Peyer's patch (tissue), 4 donors: ENCODE data around the gene ACOT7. TPM values are rescaled to one million over a fixed set of nuclear protein-coding genes. Genes with fewer than 3 reads are reported as not detected.

Experiments
- DNase-seq, 3 donors: peaks; one replicate each; pipeline ENCODE4 v3.0.0-alpha.2; 2017 to 2019
- H3K27ac ChIP-seq, 4 donors: fragments of 200-600 bp; sonication (generic); one replicate each; pipeline ENCODE4 v1.5.1; 2016 to 2019
- H3K27me3 ChIP-seq, 2 donors: fragments of 200-600 bp; sonication (generic); one replicate each; pipeline ENCODE4 v1.5.1; 2019
- H3K36me3 ChIP-seq, 3 donors: fragments of 200-600 bp; sonication (generic); one replicate each; pipeline ENCODE4 v1.5.1; 2016 to 2019
- H3K4me1 ChIP-seq, 4 donors: fragments of 200-600 bp; sonication (generic); one replicate each; pipeline ENCODE4 v1.5.1; 2016 to 2019
- H3K4me3 ChIP-seq, 4 donors: fragments of 200-600 bp; sonication (generic); 1 replicate in 3 of 4; 2 replicates in 1 of 4; pipeline ENCODE4 v1.5.1; 2016 to 2019; ENCODE audit warnings: mild to moderate bottlenecking in 1 of 4
- H3K9me3 ChIP-seq, 4 donors: fragments of 200-600 bp; sonication (generic); one replicate each; pipeline ENCODE4 v1.5.1; 2016 to 2019; ENCODE audit warnings: mild to moderate bottlenecking in 1 of 4
- POLR2A ChIP-seq, 2 donors: fragments of 450-650 bp; IDR thresholded peaks; one replicate each; pipeline ENCODE4 v1.5.1; 2017; ENCODE audit warnings: antibody characterized with exemption in 2 of 2, mild to moderate bottlenecking in 2 of 2, moderate library complexity in 2 of 2
- total RNA-seq, 4 donors: library from RNA; depleted of rRNA; stranded (reverse); fragments of >200 nt; gene quantifications; one replicate each; pipeline ENCODE4 v1.1.0, GENCODE V29; 2016
- TF ChIP-seq, protein P1 (sequence below), 6 experiments: fragments of 450-650 bp in 4 of 6; fragments of 200-600 bp in 2 of 6; sonication (generic) in 1 of 6; IDR thresholded peaks; one replicate each; pipeline ENCODE4 v1.5.1; 2017 to 2019; ENCODE audit warnings: antibody characterized with exemption in 6 of 6, mild to moderate bottlenecking in 3 of 6, moderate library complexity in 1 of 6

The ACOT7 gene
- total RNA-seq, 4 donors from 2014 or later = 38.4 to 93.2 (median 67.1) TPM

DNA sequence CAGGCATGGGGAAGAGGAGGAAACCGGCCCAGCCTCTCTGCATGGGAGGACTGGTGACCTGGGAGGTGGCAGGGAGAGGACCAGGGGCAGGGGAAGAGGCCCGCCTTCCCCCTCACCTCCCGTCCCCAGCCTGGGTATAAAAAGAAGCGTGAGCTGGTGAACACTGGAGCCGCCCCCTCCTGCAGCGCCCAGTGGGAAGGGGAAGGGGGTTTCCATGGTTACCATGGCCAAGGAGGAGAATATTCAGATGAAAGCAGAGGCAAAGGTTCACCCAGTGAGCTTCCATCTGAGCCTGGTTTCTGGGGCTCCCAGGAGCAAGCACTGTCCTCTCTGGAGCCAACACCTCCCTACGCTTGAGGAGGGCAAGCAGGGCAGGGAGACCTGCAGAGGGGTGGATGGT, 54.9 kb downstream of the ACOT7 start:
- no peak for DNase-seq
- Histone ChIP-seq H3K4me3 (no peak overlapping the region), H3K9me3 (no peaks in the 10 kb centered on the region), H3K27me3 (no peaks in the 10 kb centered on the region), H3K36me3 (peaks cover 0 to 14% (median 0%) of the 10 kb centered on the region in 3 donors), H3K27ac (no peak overlapping the region), H3K4me1 (no peaks in the 10 kb centered on the region)
- TF ChIP-seq POLR2A (IDR thresholded peaks at IDR 0.05) = no peak
- TF ChIP-seq, protein P1, sequence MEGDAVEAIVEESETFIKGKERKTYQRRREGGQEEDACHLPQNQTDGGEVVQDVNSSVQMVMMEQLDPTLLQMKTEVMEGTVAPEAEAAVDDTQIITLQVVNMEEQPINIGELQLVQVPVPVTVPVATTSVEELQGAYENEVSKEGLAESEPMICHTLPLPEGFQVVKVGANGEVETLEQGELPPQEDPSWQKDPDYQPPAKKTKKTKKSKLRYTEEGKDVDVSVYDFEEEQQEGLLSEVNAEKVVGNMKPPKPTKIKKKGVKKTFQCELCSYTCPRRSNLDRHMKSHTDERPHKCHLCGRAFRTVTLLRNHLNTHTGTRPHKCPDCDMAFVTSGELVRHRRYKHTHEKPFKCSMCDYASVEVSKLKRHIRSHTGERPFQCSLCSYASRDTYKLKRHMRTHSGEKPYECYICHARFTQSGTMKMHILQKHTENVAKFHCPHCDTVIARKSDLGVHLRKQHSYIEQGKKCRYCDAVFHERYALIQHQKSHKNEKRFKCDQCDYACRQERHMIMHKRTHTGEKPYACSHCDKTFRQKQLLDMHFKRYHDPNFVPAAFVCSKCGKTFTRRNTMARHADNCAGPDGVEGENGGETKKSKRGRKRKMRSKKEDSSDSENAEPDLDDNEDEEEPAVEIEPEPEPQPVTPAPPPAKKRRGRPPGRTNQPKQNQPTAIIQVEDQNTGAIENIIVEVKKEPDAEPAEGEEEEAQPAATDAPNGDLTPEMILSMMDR (IDR thresholded peaks at IDR 0.05) = no peak

DNA sequence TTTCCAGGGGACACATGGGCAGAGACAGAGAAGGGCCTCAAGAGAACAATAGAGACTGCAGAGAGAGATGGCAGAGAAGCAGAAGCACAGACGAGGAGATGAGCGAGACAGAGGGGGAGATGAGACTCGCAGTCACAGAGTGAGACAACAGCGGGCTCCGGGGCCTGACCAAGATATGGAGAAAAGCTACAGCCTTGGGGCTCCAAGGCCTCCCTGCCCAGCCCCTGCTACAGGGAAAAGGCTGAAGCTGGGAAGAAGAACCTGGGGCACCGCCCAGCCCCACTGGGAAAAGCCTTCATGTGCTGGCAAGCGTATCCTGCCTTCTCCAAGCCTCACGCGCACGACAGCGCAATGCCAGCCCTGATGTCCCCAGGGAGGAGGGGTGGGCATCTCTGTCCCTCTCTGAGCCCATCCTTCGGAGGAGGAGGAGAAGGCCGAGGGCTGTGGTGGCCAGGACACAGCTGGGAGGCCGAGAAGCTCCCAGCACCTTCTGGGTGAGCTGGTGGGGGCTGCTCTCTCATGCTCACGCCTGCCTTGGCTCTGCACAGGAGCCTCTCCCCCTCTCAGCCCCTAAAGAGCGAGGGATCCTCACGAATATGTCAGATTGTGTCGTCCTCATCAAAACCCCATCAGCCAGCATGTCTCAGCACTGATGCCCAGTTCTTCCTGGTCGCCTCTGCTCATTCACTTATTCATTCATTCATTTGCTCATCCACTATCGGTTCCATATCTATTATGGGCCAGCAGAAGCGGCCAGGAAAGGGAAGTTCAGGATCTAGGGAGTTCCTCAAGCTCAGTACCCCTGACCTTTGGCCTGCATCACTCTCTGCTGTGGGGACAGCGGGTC, 56.6 kb downstream of the ACOT7 start:
- no peak overlapping the region for H3K4me3 ChIP-seq
- no peaks in the 10 kb centered on the region for H3K27me3 ChIP-seq
- H3K9me3 ChIP-seq = no peaks in the 10 kb centered on the region
- DNase-seq = no peak
- no peaks in the 10 kb centered on the region for H3K4me1 ChIP-seq
- H3K36me3 ChIP-seq = peaks cover 0 to 14% (median 0%) of the 10 kb centered on the region in 3 donors
- TF ChIP-seq POLR2A (IDR thresholded peaks at IDR 0.05) = no peak
- TF ChIP-seq, protein P1 (IDR thresholded peaks at IDR 0.05) = no peak
- no peak overlapping the region for H3K27ac ChIP-seq

DNA sequence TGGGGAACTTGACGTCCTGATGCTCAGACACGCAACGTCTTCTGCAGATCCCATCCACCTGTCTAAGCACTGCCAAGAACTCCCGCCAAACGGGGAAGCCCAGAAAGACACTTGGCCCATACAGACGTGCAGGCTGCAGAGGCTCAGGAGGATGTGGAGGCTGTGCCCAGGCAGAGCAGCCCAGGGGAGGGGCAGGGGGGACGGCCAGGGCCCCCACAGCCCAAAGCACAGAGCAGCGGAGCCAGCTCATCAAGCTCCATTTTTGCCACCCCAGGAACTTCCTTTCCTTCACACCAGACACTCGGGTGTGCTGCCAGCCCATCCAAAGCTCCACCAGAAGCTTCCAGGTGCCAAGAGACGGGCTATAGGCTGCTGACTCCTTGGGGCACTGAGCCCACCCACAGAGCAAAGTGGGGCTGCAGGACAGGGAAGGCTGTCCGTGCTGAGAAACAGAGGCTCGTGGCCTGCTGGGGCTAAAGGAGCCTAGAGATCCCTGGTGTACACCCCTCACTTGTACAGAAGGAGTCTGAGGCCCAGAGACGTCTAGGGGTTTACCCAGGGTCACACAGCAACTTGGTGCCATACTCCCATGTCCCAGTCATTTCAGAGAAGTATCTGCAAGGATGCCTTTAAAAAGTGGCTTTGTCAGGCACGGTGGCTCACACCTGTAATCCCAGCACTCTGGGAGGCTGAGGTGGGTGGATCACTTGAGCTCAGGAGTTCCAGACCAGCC, 59.1 kb downstream of the ACOT7 start:
- TF ChIP-seq POLR2A (IDR thresholded peaks at IDR 0.05) = no peak
- TF ChIP-seq, protein P1 (IDR thresholded peaks at IDR 0.05) = no peak
- no peak overlapping the region for H3K27ac ChIP-seq
- DNase-seq = no peak
- H3K9me3 ChIP-seq = no peaks in the 10 kb centered on the region
- peaks cover 0 to 14% (median 0%) of the 10 kb centered on the region in 3 donors for H3K36me3 ChIP-seq
- no peak overlapping the region for H3K4me3 ChIP-seq
- no peaks in the 10 kb centered on the region for H3K27me3 ChIP-seq
- H3K4me1 ChIP-seq = no peaks in the 10 kb centered on the region

DNA sequence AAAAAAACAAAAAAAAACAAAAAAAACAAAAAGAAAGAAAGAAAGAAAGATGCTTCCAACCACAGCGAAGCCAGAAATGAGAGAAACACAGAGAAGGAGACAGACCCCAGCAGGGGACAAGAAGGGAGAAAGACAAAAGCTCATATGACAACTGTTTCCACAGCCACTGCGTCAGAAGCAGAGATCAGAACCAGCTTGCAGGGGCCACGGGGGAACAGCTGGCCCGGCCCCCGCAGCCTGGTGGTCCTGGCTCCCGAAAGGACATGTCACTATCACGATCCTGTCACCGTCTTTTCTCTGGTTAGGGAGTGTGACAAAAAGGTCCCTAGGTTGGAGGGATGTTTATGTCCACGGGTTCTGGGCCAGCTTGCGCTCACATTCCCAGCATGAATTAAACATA, 60.7 kb downstream of the ACOT7 start:
- Histone ChIP-seq H3K4me1 (no peaks in the 10 kb centered on the region), H3K27me3 (no peaks in the 10 kb centered on the region), H3K4me3 (no peak overlapping the region), H3K36me3 (peaks cover 0 to 5% (median 0%) of the 10 kb centered on the region in 3 donors), H3K9me3 (no peaks in the 10 kb centered on the region), H3K27ac (no peak overlapping the region)
- TF ChIP-seq POLR2A (IDR thresholded peaks at IDR 0.05) = no peak
- TF ChIP-seq, protein P1 (IDR thresholded peaks at IDR 0.05) = no peak
- DNase-seq = no peak

DNA sequence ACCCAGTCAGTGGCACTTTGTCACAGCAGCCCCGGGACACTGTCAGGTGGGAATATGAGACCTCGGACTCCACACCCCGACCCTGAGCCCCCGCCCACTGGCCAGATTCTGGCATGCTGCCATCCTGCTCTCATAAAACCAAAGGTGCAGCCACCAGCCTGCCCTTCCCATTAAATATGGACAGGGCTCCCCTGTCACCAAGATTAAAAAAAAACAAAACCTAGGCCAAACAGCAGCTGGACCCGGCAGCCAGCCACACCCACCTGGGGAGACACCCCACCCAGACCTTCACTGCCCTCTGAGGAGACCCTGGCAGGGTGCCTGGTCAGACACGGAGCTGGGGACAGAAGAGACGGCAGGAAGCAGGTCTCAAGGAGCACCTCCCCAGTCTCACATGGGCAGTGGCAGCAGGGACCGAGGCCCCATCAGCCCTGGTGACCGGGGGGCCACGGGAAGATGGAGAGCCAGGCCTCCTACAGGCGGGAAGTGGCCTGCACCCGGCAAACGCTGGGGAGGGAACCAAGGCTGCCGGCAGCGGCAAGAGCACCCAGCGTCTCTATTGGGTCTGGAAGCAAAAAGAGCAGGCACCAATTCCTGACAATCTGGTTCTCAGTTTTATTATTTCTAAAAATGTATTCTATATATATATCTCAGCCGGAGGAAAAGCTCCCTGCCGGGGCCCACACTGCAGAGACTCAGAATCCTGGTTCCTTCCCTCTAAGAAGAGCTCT, 61.9 kb downstream of the ACOT7 start:
- TF ChIP-seq, protein P1 (IDR thresholded peaks at IDR 0.05) = no peak
- TF ChIP-seq POLR2A (IDR thresholded peaks at IDR 0.05) = no peak
- Histone ChIP-seq H3K36me3 (peaks cover 0 to 6% (median 0%) of the 10 kb centered on the region in 3 donors), H3K27ac (no peak overlapping the region), H3K27me3 (no peaks in the 10 kb centered on the region), H3K4me3 (no peak overlapping the region), H3K4me1 (no peaks in the 10 kb centered on the region), H3K9me3 (no peaks in the 10 kb centered on the region)
- peak in 1 of 3 donors; percentile 66 for DNase-seq
